ENCODE measurements around the gene GTF2F2.

GTF2F2 gene

GRCh38 chr13:45119991-45120864 lies at the start of gene GTF2F2:
Gene GTF2F2, plus strand, starts transcription at chr13:45120510. Its CDS starts 146 bp downstream, at chr13:45120656.
- TF ChIP-seq CTCF (IDR thresholded peaks at IDR 0.05) = no peak
- DNase-seq (ENCODE audit: low spot score) = peak; percentile 87
- peak within 1 kb of the TSS; percentile 88 for H3K4me3 ChIP-seq
- H3K27ac ChIP-seq = peak within 1 kb of the TSS; percentile 63 to 79

- TF ChIP-seq CTCF (IDR thresholded peaks at IDR 0.05) = no peak
- Histone ChIP-seq H3K27ac (no peak overlapping the region), H3K4me3 (no peak overlapping the region)
- DNase-seq (ENCODE audit: low spot score) = no peak
These were observed 46.5 kb upstream of the GTF2F2 start for GRCh38 chr13:45073809-45074208.

- no peak overlapping the region for H3K27ac ChIP-seq
- no peak for TF ChIP-seq CTCF (IDR thresholded peaks at IDR 0.05)
- no peak overlapping the region for H3K4me3 ChIP-seq
- no peak for DNase-seq (ENCODE audit: low spot score)
These were observed 45.6 kb upstream of the GTF2F2 start for GRCh38 chr13:45074721-45075120.

- TF ChIP-seq CTCF (IDR thresholded peaks at IDR 0.05) = no peak
- Histone ChIP-seq H3K27ac (no peak overlapping the region), H3K4me3 (no peak overlapping the region)
- DNase-seq (ENCODE audit: low spot score) = no peak
These were observed 42.3 kb upstream of the GTF2F2 start for GRCh38 chr13:45078003-45078402.

GRCh38 chr13:45082964-45083363 lies 37.3 kb upstream of the GTF2F2 start:
- no peak for DNase-seq (ENCODE audit: low spot score)
- H3K27ac ChIP-seq = no peak overlapping the region
- TF ChIP-seq CTCF (IDR thresholded peaks at IDR 0.05) = no peak
- H3K4me3 ChIP-seq = no peak overlapping the region

- no peak for TF ChIP-seq CTCF (IDR thresholded peaks at IDR 0.05)
- Histone ChIP-seq H3K27ac (no peak overlapping the region), H3K4me3 (no peak overlapping the region)
- no peak for DNase-seq (ENCODE audit: low spot score)
These were observed 35.8 kb upstream of the GTF2F2 start for GRCh38 chr13:45084515-45084914.

GRCh38 chr13:45086484-45086883 lies 33.8 kb upstream of the GTF2F2 start:
- no peak for TF ChIP-seq CTCF (IDR thresholded peaks at IDR 0.05)
- H3K27ac ChIP-seq = no peak overlapping the region

More at GRCh38 chr13:45086484-45086883, 33.8 kb upstream of the GTF2F2 start:
- no peak overlapping the region for H3K4me3 ChIP-seq
- no peak for DNase-seq (ENCODE audit: low spot score)

All from coronary artery (tissue), 2 donors.